Fibroblast of lung (primary cell): ENCODE results near the gene TTYH2. TPM values are rescaled to one million over a fixed set of nuclear protein-coding genes. Genes with fewer than 3 reads are reported as not detected.

ENCODE experiments used
- DNase-seq, 2 donors: peaks; one replicate each; pipeline versions ENCODE4 v3.0.0 to v3.0.0-alpha.2; 2010; ENCODE audit warnings: low read depth in 2 of 2
- H2AFZ ChIP-seq: 2 replicates; pipeline ENCODE4 v1.5.1; 2012; ENCODE audit warnings: low read length, control low read depth, inconsistent platforms
- H3K27ac ChIP-seq: 2 replicates; pipeline ENCODE4 v1.5.1; 2011; ENCODE audit warnings: low read length, control low read depth; ENCODE audit not compliant: insufficient read depth
- H3K27me3 ChIP-seq: 2 replicates; pipeline ENCODE4 v1.5.1; 2011; ENCODE audit warnings: mild to moderate bottlenecking, low read length; ENCODE audit not compliant: control insufficient read depth, insufficient read depth
- H3K36me3 ChIP-seq: 2 replicates; pipeline ENCODE4 v1.5.1; 2011; ENCODE audit warnings: low read length; ENCODE audit not compliant: control insufficient read depth, insufficient read depth
- H3K4me1 ChIP-seq: 2 replicates; pipeline ENCODE4 v1.5.1; 2011; ENCODE audit warnings: low read length; ENCODE audit not compliant: control insufficient read depth, insufficient read depth; ENCODE audit errors: extremely low read depth
- H3K4me2 ChIP-seq: 2 replicates; pipeline ENCODE4 v1.5.1; 2011; ENCODE audit warnings: low read length, control low read depth; ENCODE audit not compliant: insufficient read depth; ENCODE audit errors: extremely low read depth
- H3K4me3 ChIP-seq, 4 experiments: fragments of 200-600 bp in 1 of 4; sonication (generic) in 1 of 4; replicated peaks in 1 of 4; 2 replicates each; pipeline ENCODE4 v1.5.1; 2011 to 2016; ENCODE audit warnings: low read length in 4 of 4, low read depth in 3 of 4, mild to moderate bottlenecking in 3 of 4, control low read depth in 2 of 4, inconsistent platforms in 1 of 4, mixed read lengths in 1 of 4; ENCODE audit not compliant: insufficient read depth in 1 of 4; ENCODE audit errors: control extremely low read depth in 1 of 4
- H3K79me2 ChIP-seq: 2 replicates; pipeline ENCODE4 v1.5.1; 2012; ENCODE audit warnings: mild to moderate bottlenecking, low read length, inconsistent platforms; ENCODE audit not compliant: control insufficient read depth, insufficient read depth
- H3K9ac ChIP-seq: 2 replicates; pipeline ENCODE4 v1.5.1; 2011; ENCODE audit warnings: mild to moderate bottlenecking, low read length, control low read depth; ENCODE audit not compliant: insufficient read depth
- H3K9me3 ChIP-seq: 2 replicates; pipeline ENCODE4 v1.5.1; 2012; ENCODE audit warnings: low read depth, low read length; ENCODE audit not compliant: control insufficient read depth, insufficient read depth
- H4K20me1 ChIP-seq: 2 replicates; pipeline ENCODE4 v1.5.1; 2011; ENCODE audit warnings: low read length; ENCODE audit not compliant: control insufficient read depth, insufficient read depth; ENCODE audit errors: extremely low read depth
- EZH2 ChIP-seq: IDR thresholded peaks from 2 replicates; pipeline ENCODE4 v1.5.1; 2012; ENCODE audit warnings: low read length, control low read depth, mild to moderate bottlenecking; ENCODE audit errors: missing control alignments
- polyA plus RNA-seq, 2 donors: library from polyadenylated mRNA; depleted of rRNA in 1 of 2; stranded (reverse) in 1 of 2; unstranded in 1 of 2; fragments of >200 nt; gene quantifications; 2 replicates each; pipeline ENCODE4 v1.2.1, GENCODE V29; 2011 to 2012; ENCODE audit warnings: missing spikeins in 1 of 2
- total RNA-seq: library from RNA; depleted of rRNA; stranded (reverse); fragments of >200 nt; gene quantifications from 2 replicates; pipeline ENCODE4 v1.2.1, GENCODE V29; 2014
- TF ChIP-seq, protein P1 (sequence below), 2 donors: IDR thresholded peaks in 1 of 2; conservative IDR thresholded peaks in 1 of 2; 1 replicate in 1 of 2; 2 replicates in 1 of 2; pipeline ENCODE4 v1.5.1; 2011 to 2012; ENCODE audit warnings: low read length in 2 of 2, control low read depth in 1 of 2, inconsistent platforms in 1 of 2, low read depth in 1 of 2, mild to moderate bottlenecking in 1 of 2

TTYH2 gene
- total and polyA plus RNA-seq, 2 donors (not counting 1 experiment from before 2014, with no cell fraction given), result 0.99 to 1.2 TPM

GRCh38 chr17:74303305-74303704 is 89.9 kb downstream of the TTYH2 start:
- Histone ChIP-seq H3K9me3 (no peaks in the 10 kb centered on the region), H3K4me3 (no peak overlapping the region), H3K36me3 (no peaks in the 10 kb centered on the region), H3K79me2 (no peaks in the 10 kb centered on the region), H3K4me2 (no peak overlapping the region), H3K4me1 (no peaks in the 10 kb centered on the region), H3K27me3 (no peaks in the 10 kb centered on the region), H2AFZ (no peak overlapping the region), H3K9ac (no peak overlapping the region), H3K27ac (no peak overlapping the region), H4K20me1 (no peaks in the 10 kb centered on the region)
- TF ChIP-seq EZH2, result no peak
- TF ChIP-seq, protein P1, sequence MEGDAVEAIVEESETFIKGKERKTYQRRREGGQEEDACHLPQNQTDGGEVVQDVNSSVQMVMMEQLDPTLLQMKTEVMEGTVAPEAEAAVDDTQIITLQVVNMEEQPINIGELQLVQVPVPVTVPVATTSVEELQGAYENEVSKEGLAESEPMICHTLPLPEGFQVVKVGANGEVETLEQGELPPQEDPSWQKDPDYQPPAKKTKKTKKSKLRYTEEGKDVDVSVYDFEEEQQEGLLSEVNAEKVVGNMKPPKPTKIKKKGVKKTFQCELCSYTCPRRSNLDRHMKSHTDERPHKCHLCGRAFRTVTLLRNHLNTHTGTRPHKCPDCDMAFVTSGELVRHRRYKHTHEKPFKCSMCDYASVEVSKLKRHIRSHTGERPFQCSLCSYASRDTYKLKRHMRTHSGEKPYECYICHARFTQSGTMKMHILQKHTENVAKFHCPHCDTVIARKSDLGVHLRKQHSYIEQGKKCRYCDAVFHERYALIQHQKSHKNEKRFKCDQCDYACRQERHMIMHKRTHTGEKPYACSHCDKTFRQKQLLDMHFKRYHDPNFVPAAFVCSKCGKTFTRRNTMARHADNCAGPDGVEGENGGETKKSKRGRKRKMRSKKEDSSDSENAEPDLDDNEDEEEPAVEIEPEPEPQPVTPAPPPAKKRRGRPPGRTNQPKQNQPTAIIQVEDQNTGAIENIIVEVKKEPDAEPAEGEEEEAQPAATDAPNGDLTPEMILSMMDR (conservative IDR thresholded peaks at IDR 0.05 in 1 of 2, IDR thresholded peaks at IDR 0.05 in 1 of 2; ENCODE audit: low read depth in 1 of 2, low read length in 2 of 2), result no peak
- DNase-seq, result no peak

DNA sequence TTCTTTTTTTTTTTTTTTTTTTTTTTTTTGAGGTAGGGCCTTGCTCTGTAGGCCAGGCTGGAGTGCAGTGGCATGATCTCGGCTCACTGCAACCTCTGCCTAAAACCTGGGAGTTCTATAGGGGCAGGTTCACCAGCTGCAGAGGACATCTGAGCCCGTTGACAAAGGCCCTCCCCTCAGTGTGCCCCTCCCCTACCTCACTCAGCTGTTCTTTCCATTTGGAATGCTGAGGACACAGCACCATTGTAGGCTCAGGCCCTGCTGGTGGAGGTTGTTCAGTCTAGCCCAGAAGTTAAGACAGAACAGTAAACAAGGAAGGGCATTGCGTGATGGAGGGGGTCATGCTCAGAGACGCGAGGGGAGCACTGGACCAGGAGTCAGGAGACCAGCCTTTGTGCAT is 90.8 kb downstream of the TTYH2 start:
- Histone ChIP-seq H3K4me3 (no peak overlapping the region), H3K27ac (no peak overlapping the region), H3K27me3 (no peaks in the 10 kb centered on the region), H3K4me1 (no peaks in the 10 kb centered on the region), H3K36me3 (no peaks in the 10 kb centered on the region), H3K9ac (no peak overlapping the region), H3K4me2 (no peak overlapping the region), H2AFZ (no peak overlapping the region), H4K20me1 (no peaks in the 10 kb centered on the region), H3K79me2 (no peaks in the 10 kb centered on the region), H3K9me3 (no peaks in the 10 kb centered on the region)
- TF ChIP-seq, protein P1 (conservative IDR thresholded peaks at IDR 0.05 in 1 of 2, IDR thresholded peaks at IDR 0.05 in 1 of 2; ENCODE audit: low read depth in 1 of 2, low read length in 2 of 2), result no peak
- TF ChIP-seq EZH2, result no peak
- DNase-seq, result no peak

DNA sequence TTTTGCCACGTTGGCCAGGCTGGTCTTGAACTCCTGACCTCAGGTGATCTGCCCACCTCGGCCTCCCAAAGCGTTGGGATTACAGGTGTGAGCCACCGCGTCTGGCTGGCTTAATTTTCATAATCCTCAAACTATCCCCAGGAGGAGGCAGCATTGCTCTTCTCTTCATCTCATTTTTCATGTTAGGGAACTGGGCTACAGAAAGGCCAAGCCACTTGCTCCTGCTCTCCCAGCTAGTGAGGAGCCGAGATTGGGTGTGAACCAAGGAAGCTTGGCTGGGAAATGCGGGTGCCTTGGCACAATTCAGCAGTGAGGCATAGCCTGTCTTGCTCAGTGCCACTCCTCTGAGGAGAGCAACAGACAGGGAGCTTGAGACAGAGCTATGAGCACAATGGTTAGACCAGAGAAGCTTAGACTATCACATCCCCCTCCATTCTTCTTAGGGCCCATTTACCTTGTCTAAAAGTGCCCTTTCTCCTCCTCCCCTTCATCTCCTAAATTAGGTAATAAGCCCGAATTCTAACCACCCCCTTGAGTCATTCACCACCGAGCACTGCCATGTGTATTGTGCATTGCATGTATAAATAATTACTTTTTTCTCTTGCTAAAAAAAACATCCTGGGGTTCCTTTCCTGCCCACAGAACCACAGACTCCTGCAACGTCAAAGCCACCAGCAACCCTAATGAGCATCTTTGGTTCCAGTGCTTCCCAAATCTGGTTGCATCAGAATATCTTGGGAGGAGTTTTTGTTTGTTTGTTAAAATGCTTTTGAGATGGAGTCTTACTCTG is 92.7 kb downstream of the TTYH2 start:
- no peaks in the 10 kb centered on the region for H3K27me3 ChIP-seq
- TF ChIP-seq, protein P1 (conservative IDR thresholded peaks at IDR 0.05 in 1 of 2, IDR thresholded peaks at IDR 0.05 in 1 of 2; ENCODE audit: low read depth in 1 of 2, low read length in 2 of 2), result no peak
- TF ChIP-seq EZH2, result no peak
- H3K9me3 ChIP-seq, result no peaks in the 10 kb centered on the region
- H3K4me2 ChIP-seq, result no peak overlapping the region
- no peaks in the 10 kb centered on the region for H3K79me2 ChIP-seq
- no peak overlapping the region for H2AFZ ChIP-seq
- peak in 1 of 2 donors; percentile 45 for DNase-seq
- no peak overlapping the region for H3K4me3 ChIP-seq
- no peaks in the 10 kb centered on the region for H3K4me1 ChIP-seq
- H4K20me1 ChIP-seq, result no peaks in the 10 kb centered on the region
- no peak overlapping the region for H3K27ac ChIP-seq
- H3K36me3 ChIP-seq, result no peaks in the 10 kb centered on the region
- no peak overlapping the region for H3K9ac ChIP-seq
